NOMO-1 treated with DMSO at 0.1 percent for 48 hours (cell line): ENCODE measurements around the gene CTSK.

Experiments
- DNase-seq: peaks from one replicate; lab custom pipeline; 2025; ENCODE audit not compliant: unreplicated experiment; lab: John Stamatoyannopoulos, UW

CTSK gene

GRCh38 chr1:150763018-150763417 is 45.0 kb downstream of the CTSK start:
- DNase-seq, result no peak

GRCh38 chr1:150762552-150762951 is 45.5 kb downstream of the CTSK start:
- DNase-seq, result no peak

- DNase-seq, result no peak
These were observed 46.3 kb downstream of the CTSK start for GRCh38 chr1:150761801-150762200.

GRCh38 chr1:150760013-150760412 is 48.0 kb downstream of the CTSK start:
- DNase-seq, result peak; percentile 29

GRCh38 chr1:150753416-150753815 is 54.6 kb downstream of the CTSK start:
- no peak for DNase-seq

- DNase-seq, result no peak
These were observed 56.6 kb downstream of the CTSK start for GRCh38 chr1:150751443-150751842.

- DNase-seq, result no peak
These were observed 58.2 kb downstream of the CTSK start for GRCh38 chr1:150749720-150750311.

GRCh38 chr1:150748878-150749719 is 59.0 kb downstream of the CTSK start:
- DNase-seq, result no peak
